SK-N-MC (cell line): ENCODE measurements around the gene RPN1.

Source experiments
- DNase-seq: peaks from one replicate; pipeline ENCODE4 v3.0.0-alpha.2; 2011; ENCODE audit warnings: low read depth, low spot score
- H3K27ac ChIP-seq: fragments of 200-600 bp; sonication (generic); 2 replicates; pipeline ENCODE4 v1.5.1; 2016; ENCODE audit warnings: mixed run types
- H3K36me3 ChIP-seq: fragments of 200-600 bp; sonication (generic); 2 replicates; pipeline ENCODE4 v1.6.1; 2017; ENCODE audit warnings: antibody characterized with exemption, low read length, mixed read lengths; ENCODE audit not compliant: insufficient read depth
- H3K4me3 ChIP-seq: fragments of 200-600 bp; sonication (generic); 2 replicates; pipeline ENCODE4 v1.5.1; 2016
- H3K9ac ChIP-seq: fragments of 200-600 bp; sonication (generic); 2 replicates; pipeline ENCODE4 v1.8.0; 2017; ENCODE audit warnings: mixed run types, mixed read lengths; ENCODE audit not compliant: insufficient read length
- H3K9me3 ChIP-seq: fragments of 200-600 bp; sonication (generic); 2 replicates; pipeline ENCODE4 v1.6.1; 2017; ENCODE audit warnings: low read depth, mild to moderate bottlenecking, antibody characterized with exemption, low read length, moderate library complexity, mixed read lengths
- EZH2 ChIP-seq: fragments of 200-600 bp; sonication (generic); IDR thresholded peaks from one replicate; pipeline ENCODE4 v1.6.1; 2017; ENCODE audit warnings: antibody characterized with exemption
- FOXP2 ChIP-seq: optimal IDR thresholded peaks from 2 replicates; pipeline ENCODE3; 2011; ENCODE audit warnings: mild to moderate bottlenecking, moderate library complexity; ENCODE audit not compliant: insufficient read depth; ENCODE audit errors: extremely low read length, control extremely low read depth
- POLR2AphosphoS5 ChIP-seq: IDR thresholded peaks from 2 replicates; pipeline ENCODE4 v1.6.1; 2012; ENCODE audit warnings: mild to moderate bottlenecking, low read depth, low read length, borderline replicate concordance

The RPN1 gene

GRCh38 chr3:128650096-128651050 lies at the start of gene RPN1:
TSS of gene RPN1 (minus strand) at chr3:128650818. CDS start at chr3:128650800, 18 bp downstream.
- TF ChIP-seq POLR2AphosphoS5 (peak; percentile 98), FOXP2 (no peak)
- DNase-seq, result peak; percentile 94
- H3K27ac ChIP-seq, result peak within 1 kb of the TSS; percentile 85
- H3K9me3 ChIP-seq, result peaks cover 4% of the 10 kb centered on the region; the same call in 1 of the 2 replicates
- peak within 1 kb of the TSS; percentile 98 for H3K9ac ChIP-seq
- H3K4me3 ChIP-seq, result peak within 1 kb of the TSS; percentile 78
- peaks cover 19% of the 10 kb centered on the region for H3K36me3 ChIP-seq

GRCh38 chr3:128698211-128699047 lies 47.8 kb upstream of the RPN1 start:
- no peak for DNase-seq
- no peak for TF ChIP-seq FOXP2
- TF ChIP-seq EZH2, result no peak
- no peak for TF ChIP-seq POLR2AphosphoS5
- no peak overlapping the region for H3K9ac ChIP-seq
- H3K27ac ChIP-seq, result no peak overlapping the region
- no peaks in the 10 kb centered on the region for H3K9me3 ChIP-seq
- H3K4me3 ChIP-seq, result no peak overlapping the region
- H3K36me3 ChIP-seq, result no peaks in the 10 kb centered on the region

GRCh38 chr3:128697341-128697740 lies 46.7 kb upstream of the RPN1 start:
- no peak for TF ChIP-seq EZH2
- no peak for TF ChIP-seq FOXP2
- TF ChIP-seq POLR2AphosphoS5, result no peak
- Histone ChIP-seq H3K36me3 (no peaks in the 10 kb centered on the region), H3K27ac (no peak overlapping the region), H3K4me3 (no peak overlapping the region), H3K9ac (no peak overlapping the region), H3K9me3 (no peaks in the 10 kb centered on the region)
- no peak for DNase-seq

DNA sequence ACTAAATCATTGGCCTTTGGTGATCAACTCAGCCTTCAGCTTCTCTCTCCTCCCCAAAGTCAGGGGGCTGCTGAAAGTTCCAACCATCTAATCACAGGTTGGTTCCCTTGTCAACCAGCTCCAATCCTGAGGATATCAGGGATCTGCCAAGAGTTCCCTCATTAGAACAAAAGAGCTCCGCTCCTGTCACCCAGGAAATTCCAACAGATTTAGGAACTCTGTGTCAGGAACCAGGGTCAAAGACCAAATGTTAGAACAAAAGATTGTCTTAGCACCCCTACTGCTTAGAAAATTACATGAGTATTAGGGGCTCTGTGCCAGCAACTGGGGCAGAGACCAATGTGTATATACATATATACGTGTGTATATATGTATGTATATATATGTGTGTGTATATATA lies 43.1 kb upstream of the RPN1 start:
- TF ChIP-seq EZH2 (no peak), POLR2AphosphoS5 (no peak), FOXP2 (no peak)
- no peak overlapping the region for H3K9ac ChIP-seq
- H3K4me3 ChIP-seq, result no peak overlapping the region
- DNase-seq, result no peak
- no peak overlapping the region for H3K27ac ChIP-seq
- no peaks in the 10 kb centered on the region for H3K36me3 ChIP-seq
- no peaks in the 10 kb centered on the region for H3K9me3 ChIP-seq

DNA sequence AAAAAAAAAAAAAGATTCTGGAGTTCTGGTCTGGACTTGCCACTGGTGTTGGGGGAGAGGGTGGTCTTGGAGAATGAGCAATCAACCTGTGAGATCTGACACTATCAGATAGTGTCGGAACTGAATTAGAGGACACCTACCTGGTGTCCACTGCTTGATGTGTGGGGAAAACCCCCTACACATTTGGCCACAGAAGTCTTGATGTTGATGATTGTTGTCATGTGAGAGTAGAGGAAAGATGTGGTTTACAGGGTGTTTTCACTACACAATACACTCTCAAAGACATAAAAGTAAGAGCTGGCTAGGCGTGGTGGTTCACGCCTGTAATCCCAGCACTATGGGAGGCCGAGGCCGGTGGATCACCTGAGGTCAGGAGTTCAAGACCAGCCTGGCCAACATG lies 38.4 kb upstream of the RPN1 start:
- TF ChIP-seq EZH2 (no peak), POLR2AphosphoS5 (no peak), FOXP2 (no peak)
- DNase-seq, result no peak

GRCh38 chr3:128686465-128686864 lies 35.8 kb upstream of the RPN1 start:
- H3K9me3 ChIP-seq, result no peaks in the 10 kb centered on the region
- DNase-seq, result no peak
- no peak for TF ChIP-seq EZH2
- TF ChIP-seq POLR2AphosphoS5, result no peak
- TF ChIP-seq FOXP2, result no peak
- H3K27ac ChIP-seq, result no peak overlapping the region
- H3K9ac ChIP-seq, result no peak overlapping the region
- no peak overlapping the region for H3K4me3 ChIP-seq
- H3K36me3 ChIP-seq, result no peaks in the 10 kb centered on the region

More for the DNA sequence above, 38.4 kb upstream of the RPN1 start:
- H3K4me3 ChIP-seq, result no peak overlapping the region
- no peak overlapping the region for H3K9ac ChIP-seq
- no peaks in the 10 kb centered on the region for H3K36me3 ChIP-seq
- no peaks in the 10 kb centered on the region for H3K9me3 ChIP-seq
- no peak overlapping the region for H3K27ac ChIP-seq

GRCh38 chr3:128684986-128685726 lies 34.5 kb upstream of the RPN1 start:
- H3K9me3 ChIP-seq, result no peaks in the 10 kb centered on the region
- no peak overlapping the region for H3K27ac ChIP-seq
- no peak overlapping the region for H3K4me3 ChIP-seq
- no peak overlapping the region for H3K9ac ChIP-seq
- no peak for DNase-seq
- H3K36me3 ChIP-seq, result no peaks in the 10 kb centered on the region
- TF ChIP-seq EZH2 (no peak), POLR2AphosphoS5 (no peak), FOXP2 (no peak)

GRCh38 chr3:128683957-128684356 lies 33.3 kb upstream of the RPN1 start:
- Histone ChIP-seq H3K9me3 (no peaks in the 10 kb centered on the region), H3K36me3 (no peaks in the 10 kb centered on the region), H3K9ac (no peak overlapping the region), H3K4me3 (no peak overlapping the region), H3K27ac (no peak overlapping the region)
- DNase-seq, result no peak
- TF ChIP-seq FOXP2 (no peak), EZH2 (no peak)
